GM21390 (cell line): ENCODE results near the gene CHDH.

Source experiments
- ATAC-seq: cut with Tn5 transposase; IDR thresholded peaks from one replicate; pipeline ENCODE4 v1.9.1; 2021; ENCODE audit not compliant: unreplicated experiment

CHDH gene

DNA sequence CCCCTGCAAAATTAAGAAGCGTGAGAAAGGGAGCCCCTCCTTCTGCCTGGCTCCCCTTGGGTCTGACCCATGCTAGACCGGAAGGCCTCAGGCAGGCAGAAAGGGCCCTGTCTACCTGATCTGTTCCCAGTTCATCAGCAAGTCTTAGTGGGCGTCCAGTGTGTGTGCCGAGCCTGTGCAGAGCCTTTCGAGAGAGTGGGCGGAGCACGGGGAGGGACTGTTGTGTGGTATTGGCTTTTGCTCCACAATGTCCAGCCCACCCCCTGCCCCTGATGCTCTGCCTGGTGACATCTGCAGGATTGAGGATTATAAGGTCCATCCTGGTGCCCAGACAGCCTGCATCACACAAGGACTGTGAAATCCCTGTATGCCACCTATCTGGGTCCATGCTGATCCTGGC lies 82.9 kb downstream of the CHDH start:
- ATAC-seq: no peak
